Epidermal melanocyte (primary cell): ENCODE data around the gene S100A5.
A peak's percentile ranks its signal among the peaks of the same experiment; 100 is the strongest.
"Not testable (repeated sequence)": the region's sequence is repeated elsewhere in the genome, so short reads cannot be mapped to it uniquely, and the experiment has no call there.

Source experiments
- DNase-seq: peaks from one replicate; pipeline ENCODE4 v3.0.0; 2011; ENCODE audit warnings: low spot score; ENCODE audit not compliant: insufficient read length

Gene S100A5

GRCh38 chr1:153540394-153541361 is at the start of gene S100A5:
Gene S100A5 (minus strand): TSS chr1:153540934. CDS start chr1:153540191, 743 bp downstream.
- no peak for DNase-seq

DNA sequence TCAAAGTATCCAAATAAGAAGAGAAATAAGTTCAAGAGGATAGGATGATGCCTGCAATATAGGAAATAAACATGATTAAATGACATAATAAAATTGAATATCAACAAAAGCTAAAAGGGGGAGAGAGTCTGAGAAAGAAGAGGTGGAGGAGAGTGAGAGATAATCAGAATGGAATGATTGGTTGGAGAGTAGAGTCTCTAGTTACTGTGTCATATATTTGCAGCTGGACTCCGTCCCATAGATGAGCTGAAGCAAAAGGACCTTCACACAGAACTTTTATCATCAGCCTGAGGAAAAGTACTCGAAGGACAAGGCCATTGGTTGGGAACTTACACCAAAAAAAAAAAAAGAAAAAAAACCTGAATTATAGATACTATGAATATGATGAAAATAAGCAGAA is 47.7 kb upstream of the S100A5 start:
- DNase-seq = no peak

DNA sequence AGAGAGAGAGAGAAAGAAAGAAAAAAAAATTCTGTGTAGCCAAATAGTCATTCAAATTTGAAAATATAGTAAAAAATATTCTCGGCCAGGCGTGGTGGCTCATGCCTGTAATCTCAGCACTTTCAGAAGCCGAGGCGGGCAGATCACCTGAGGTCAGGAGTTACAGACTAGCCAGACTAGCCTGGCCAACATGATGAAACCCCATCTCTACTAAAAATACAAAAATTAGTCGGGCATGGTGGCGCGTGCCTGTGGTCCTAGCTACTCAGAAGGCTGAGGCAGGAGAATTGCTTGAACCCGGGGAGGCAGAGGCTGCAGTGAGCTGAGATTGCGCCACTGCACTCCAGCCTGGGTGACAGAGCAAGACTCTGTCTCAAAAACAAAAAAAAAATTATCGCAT is 47.3 kb upstream of the S100A5 start:
- not testable (repeated sequence) for DNase-seq

DNA sequence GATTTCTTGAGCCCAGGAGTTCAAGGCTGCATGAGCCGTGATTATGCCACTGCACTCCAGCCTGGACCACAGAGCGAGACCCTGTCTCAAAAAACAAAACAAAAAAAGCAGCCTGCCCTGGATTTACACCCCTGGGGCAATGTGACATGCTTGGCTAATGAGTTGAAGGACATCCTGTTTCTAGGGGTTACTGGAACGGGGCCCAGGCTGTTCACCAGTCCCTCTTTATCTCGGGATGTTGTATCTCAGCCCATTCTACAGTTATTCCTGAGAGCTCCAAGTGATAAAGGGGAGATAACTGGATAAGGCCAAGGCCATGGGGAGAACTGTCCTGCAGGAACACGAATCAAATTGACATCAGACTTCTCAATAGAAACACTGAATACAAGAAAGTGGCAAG is 46.6 kb upstream of the S100A5 start:
- DNase-seq = no peak

DNA sequence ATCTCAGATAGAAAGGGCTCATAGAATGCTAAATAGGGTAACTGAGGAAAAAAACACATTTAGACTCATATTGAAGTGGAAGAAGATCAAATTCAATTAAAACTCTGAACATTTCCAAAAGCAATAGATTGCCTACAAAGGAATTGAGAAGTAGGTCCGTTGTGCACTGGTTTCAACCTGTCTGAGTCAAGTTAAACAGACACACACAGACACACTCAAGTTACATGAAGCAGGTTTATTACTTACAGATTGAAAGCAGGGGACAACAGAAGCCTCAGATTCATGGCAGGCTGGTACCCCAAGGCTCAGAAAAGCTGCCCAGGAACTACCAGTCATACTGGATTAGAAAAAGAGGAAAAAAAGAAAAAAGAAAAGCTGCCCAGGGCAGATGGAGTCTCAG is 45.6 kb upstream of the S100A5 start:
- DNase-seq = no peak

DNA sequence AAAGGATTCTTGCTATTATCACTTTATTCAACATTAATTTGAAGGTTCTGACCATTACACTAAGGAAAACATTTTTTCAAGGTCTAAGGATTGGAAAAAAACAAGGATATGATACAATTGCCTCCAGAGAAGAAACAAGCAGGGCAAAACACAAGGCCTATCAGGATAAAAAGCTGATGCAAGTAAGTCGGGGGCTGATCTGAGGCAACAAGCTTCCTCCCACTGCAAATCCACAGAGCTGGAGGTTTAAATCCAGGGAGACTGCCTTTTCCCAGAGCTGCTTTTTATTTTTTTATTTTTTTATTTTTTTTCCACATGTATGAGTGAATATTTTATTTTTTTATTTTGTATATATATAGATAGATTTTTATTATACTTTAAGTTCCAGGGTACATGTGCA is 44.3 kb upstream of the S100A5 start:
- DNase-seq = no peak

DNA sequence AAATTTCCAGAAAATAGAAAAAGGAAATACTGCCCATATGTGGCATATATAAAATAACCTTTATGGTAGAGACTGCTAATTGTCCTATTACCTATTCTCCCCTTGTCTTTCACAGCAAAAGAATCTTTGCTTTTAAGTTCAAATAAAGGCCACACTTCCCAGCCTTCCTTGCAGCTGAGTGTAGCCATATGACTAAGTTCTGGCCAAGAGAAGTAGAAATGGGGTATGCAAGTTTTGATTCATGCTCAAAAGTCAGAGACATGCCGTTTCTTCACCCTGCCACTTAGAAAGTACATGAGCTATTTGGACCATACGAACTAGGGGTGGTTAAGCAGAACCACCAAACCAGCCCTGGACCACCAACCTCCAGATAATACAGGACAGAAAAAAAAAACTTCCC is 43.2 kb upstream of the S100A5 start:
- no peak for DNase-seq

DNA sequence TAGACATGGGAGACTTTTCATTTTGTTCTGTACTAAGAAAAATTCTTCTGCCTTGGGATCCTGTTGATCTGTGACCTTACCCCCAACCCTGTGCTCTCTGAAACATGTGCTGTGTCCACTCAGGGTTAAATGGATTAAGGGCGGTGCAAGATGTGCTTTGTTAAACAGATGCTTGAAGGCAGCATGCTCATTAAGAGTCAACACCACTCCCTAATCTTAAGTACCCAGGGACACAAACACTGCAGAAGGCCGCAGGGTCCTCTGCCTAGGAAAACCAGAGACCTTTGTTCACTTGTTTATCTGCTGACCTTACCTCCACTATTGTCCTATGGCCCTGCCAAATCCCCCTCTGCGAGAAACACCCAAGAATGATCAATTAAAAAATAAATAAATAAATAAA is 42.8 kb upstream of the S100A5 start:
- not testable (repeated sequence) for DNase-seq

DNA sequence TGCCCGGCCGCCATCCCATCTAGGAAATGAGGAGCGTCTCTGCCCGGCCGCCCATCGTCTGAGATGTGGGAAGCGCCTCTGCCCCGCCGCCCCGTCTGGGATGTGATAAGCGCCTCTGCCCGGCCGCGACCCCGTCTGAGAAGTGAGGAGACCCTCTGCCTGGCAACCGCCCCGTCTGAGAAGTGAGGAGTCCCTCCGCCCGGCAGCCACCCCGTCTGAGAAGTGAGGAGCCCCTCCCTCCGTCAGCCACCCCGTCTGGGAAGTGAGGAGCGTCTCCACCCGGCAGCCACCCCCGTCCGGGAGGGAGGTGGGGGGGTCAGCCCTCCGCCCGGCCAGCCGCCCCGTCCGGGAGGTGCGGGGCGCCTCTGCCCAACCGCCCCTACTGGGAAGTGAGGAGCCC is 42.1 kb upstream of the S100A5 start:
- not testable (repeated sequence) for DNase-seq

GRCh38 chr1:153578936-153579335 is 38.2 kb upstream of the S100A5 start:
- DNase-seq = no peak

DNA sequence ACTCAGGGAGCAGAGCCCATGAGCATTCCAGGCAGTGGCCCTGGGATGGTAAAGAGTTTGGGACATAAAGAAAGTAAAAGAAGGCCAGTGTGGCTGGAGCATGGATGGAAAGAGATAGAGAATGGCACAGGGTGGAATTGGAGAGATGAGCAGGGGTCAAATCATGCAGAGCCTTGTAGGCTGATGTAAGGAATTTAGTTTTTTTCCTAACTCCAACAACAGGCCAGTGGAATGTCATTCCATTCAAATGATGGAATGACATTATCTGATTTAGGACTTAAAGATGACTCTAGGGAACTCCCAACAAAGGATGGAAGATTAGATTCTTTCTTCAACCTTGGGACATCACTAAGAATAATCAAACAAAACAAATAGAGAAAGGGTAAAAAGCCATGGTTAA is 37.8 kb upstream of the S100A5 start:
- no peak for DNase-seq

DNA sequence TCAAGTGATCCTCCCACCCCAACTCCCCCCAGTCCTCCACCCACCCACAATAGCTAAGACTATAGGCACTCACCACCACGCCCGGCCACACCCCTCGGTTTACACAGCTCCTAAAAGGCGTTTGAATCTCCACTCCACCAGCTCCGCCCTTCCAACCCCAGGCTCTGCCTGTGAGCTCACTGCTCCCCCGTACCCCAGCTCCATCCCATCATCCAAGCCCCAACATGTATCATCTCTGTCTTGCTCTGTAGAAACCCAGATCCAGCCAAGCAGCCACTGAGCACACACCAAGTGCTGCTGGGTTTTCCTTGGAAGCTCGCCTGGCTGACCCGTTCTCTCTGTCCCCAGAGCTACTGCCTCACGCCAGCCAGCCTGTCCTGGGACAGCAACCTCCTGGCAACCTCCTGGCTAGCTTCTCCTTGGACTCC is 36.9 kb upstream of the S100A5 start:
- DNase-seq = no peak

- DNase-seq = no peak
Observed at GRCh38 chr1:153577138-153577537, 36.4 kb upstream of the S100A5 start.

GRCh38 chr1:153575497-153575896 is 34.8 kb upstream of the S100A5 start:
- DNase-seq = not testable (repeated sequence)

GRCh38 chr1:153575081-153575491 is 34.4 kb upstream of the S100A5 start:
- DNase-seq = not testable (repeated sequence)

- DNase-seq = no peak
Observed at GRCh38 chr1:153573351-153573750, 32.6 kb upstream of the S100A5 start.

- DNase-seq = peak; percentile 92
Observed at GRCh38 chr1:153572569-153573015, 31.9 kb upstream of the S100A5 start.

DNA sequence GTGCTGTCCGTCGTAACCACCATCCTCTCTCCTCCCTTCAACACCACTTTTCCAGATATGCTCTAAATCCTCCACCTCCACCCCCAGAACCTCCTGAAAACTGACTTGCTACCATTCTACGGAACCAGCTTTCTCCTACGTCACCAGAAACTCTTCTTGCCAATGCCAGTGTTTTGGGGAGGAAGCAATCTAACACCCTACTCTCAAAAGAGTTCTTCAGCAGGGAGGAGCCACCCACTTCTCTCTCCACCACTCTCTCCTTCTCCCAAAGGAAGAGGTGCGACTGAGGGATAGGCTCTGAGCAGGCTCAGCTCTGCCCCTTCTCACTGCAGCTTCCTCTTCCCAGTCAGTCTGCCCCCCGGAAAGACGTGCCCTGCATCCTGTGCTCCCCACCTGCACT is 31.0 kb upstream of the S100A5 start:
- no peak for DNase-seq

- no peak for DNase-seq
Observed at GRCh38 chr1:153570874-153571273, 30.1 kb upstream of the S100A5 start.

DNA sequence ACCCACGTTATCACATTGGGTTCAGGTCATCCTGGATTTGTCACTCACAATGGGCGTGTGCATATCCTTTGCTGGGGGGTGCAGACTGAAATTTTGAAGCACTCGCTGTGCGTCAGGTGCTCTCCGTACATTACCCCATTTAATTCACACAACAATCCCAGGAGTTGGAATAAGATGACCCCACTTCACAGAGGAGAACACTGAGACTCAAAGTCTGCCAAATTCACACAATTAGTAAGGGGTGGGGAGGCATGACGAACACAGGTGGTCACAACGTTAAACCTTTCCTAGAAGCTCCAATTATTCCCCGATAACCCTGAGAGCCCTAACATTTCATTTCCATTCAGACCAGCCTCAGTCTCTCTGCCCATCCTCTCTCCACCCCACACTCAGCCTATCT is 28.7 kb upstream of the S100A5 start:
- no peak for DNase-seq

DNA sequence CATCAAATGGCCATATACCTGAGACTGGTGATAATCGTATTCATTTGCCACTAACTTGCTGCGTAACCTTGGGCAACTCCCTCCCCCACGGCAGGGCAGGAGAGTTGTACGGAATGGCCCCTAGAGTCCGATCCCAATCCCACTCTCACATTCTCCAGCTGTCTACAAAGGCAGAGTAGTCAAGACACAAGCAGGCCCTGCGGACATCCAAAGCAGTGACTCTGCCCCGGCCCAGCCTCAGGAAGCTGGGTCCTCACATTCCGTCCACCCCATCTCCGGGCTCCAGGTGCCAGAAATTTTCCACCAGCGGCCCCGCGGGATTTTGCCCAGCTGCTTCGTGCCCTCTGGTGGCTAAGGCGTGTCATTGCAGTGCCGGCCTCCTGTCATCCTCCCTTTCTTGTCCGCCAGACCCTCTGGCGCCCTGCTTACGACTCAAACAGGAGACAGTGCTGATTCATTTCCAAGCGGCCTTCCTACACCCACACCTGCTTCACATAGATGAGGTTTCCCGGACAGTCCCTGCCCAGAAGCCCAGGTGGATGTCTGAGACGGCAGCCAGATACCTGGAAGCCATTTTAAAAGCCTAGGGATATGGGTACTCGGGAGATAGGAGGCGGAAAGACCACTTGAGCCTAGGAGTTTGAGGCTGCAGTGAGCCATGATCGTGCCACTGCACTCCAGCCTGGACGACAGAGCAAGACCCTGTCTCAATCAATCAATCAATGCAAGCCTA is 27.8 kb upstream of the S100A5 start:
- peak; percentile 71 for DNase-seq

- no peak for DNase-seq
Observed at GRCh38 chr1:153567621-153568366, 27.1 kb upstream of the S100A5 start.
